Measurements from ENCODE around the gene ATP5ME. TPM values are rescaled to one million over a fixed set of nuclear protein-coding genes. Genes with fewer than 3 reads are reported as not detected.
"Not testable (repeated sequence)": the region's sequence is repeated elsewhere in the genome, so short reads cannot be mapped to it uniquely, and the experiment has no call there.

Gene ATP5ME
- total RNA-seq, 3 donors from 2014 or later, result 227 to 249 (median 244) TPM

- Mint-ChIP-seq H3K36me3 (ENCODE audit: insufficient read depth) (no peaks in the 10 kb centered on the region), H3K27me3 (ENCODE audit: low read depth) (peaks cover 12% of the 10 kb centered on the region), H3K9me3 (peaks cover 10% of the 10 kb centered on the region), H3K4me3 (no peak overlapping the region), H3K4me1 (ENCODE audit: low read depth) (no peaks in the 10 kb centered on the region)
- DNase-seq, result no peak
- ATAC-seq, result no peak
Measured at GRCh38 chr4:635851-636627, 38.0 kb downstream of the ATP5ME start.

GRCh38 chr4:635066-635835, 38.8 kb downstream of the ATP5ME start:
- ATAC-seq; H3K4me1 Mint-ChIP-seq (ENCODE audit: low read depth); H3K36me3 Mint-ChIP-seq (ENCODE audit: insufficient read depth); H3K4me3 Mint-ChIP-seq; DNase-seq: not testable (repeated sequence)
- Mint-ChIP-seq H3K9me3 (peaks cover 12% of the 10 kb centered on the region), H3K27me3 (ENCODE audit: low read depth) (peaks cover 12% of the 10 kb centered on the region)

DNA sequence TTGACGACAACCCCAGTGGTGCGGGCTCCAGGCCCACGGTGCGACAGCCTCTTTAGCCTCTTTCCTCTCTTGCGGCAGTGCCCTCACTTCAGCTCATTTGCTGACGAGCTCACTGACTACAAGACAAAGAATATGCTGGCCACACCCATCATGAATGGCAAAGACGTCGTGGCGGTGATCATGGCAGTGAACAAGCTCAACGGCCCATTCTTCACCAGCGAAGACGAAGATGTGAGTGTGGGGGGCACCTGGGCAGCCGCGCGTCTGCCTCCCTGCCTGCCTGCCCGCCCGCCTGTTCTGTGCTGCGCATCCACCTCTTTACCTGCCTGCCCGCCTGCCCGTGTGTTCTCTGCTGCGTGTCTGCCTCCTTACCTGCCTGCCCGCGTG, 39.5 kb downstream of the ATP5ME start:
- ATAC-seq, result no peak
- H3K4me3 Mint-ChIP-seq, result no peak overlapping the region
- H3K27me3 Mint-ChIP-seq (ENCODE audit: low read depth), result peaks cover 12% of the 10 kb centered on the region

DNA sequence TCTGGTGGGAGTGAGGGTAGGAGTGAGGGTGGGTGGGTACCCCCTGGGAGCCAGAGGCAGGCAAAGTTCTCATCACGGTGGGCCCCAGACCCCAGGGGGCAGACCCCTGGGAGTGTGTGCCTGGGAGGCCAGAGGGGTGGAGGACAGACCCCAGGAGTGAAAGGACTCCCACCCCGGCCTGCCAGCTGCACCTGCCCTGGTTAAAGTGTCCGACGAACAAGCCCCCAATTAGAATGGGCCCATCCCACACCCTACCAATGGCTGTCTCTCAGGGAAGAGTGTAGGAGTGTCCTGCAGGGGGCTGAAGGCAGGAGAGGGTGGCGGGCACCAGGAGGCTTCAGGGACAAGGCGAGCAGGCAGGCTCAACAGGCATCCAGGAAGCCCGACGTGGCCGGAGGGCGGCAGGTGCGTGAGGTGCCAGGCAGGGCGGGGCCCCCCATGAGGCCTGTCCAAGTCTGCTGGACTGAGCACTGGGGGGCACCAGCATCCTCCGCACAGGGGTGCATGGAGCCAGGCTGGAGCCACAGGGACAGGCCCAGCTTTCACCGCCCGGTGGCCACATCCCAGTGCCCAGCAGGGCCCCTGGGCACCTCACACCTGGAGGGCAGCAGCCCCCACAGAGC, 40.0 kb downstream of the ATP5ME start:
- Mint-ChIP-seq H3K27me3 (ENCODE audit: low read depth) (peaks cover 8% of the 10 kb centered on the region), H3K9me3 (peaks cover 12% of the 10 kb centered on the region), H3K4me1 (ENCODE audit: low read depth) (no peaks in the 10 kb centered on the region), H3K4me3 (no peak overlapping the region), H3K36me3 (ENCODE audit: insufficient read depth) (no peaks in the 10 kb centered on the region)
- ATAC-seq, result no peak
- no peak for DNase-seq

More for the DNA sequence above, 39.5 kb downstream of the ATP5ME start:
- H3K4me1 Mint-ChIP-seq (ENCODE audit: low read depth), result no peaks in the 10 kb centered on the region
- no peak for DNase-seq
- H3K9me3 Mint-ChIP-seq, result peaks cover 12% of the 10 kb centered on the region
- H3K36me3 Mint-ChIP-seq (ENCODE audit: insufficient read depth), result no peaks in the 10 kb centered on the region

- ATAC-seq (no peak), DNase-seq (no peak)
- H3K27me3 Mint-ChIP-seq (ENCODE audit: low read depth), result peaks cover 6% of the 10 kb centered on the region
- no peak overlapping the region for H3K4me3 Mint-ChIP-seq
- H3K4me1 Mint-ChIP-seq (ENCODE audit: low read depth), result no peaks in the 10 kb centered on the region
- H3K36me3 Mint-ChIP-seq (ENCODE audit: insufficient read depth), result no peaks in the 10 kb centered on the region
- peaks cover 12% of the 10 kb centered on the region for H3K9me3 Mint-ChIP-seq
Measured at GRCh38 chr4:633406-633805, 40.7 kb downstream of the ATP5ME start.

DNA sequence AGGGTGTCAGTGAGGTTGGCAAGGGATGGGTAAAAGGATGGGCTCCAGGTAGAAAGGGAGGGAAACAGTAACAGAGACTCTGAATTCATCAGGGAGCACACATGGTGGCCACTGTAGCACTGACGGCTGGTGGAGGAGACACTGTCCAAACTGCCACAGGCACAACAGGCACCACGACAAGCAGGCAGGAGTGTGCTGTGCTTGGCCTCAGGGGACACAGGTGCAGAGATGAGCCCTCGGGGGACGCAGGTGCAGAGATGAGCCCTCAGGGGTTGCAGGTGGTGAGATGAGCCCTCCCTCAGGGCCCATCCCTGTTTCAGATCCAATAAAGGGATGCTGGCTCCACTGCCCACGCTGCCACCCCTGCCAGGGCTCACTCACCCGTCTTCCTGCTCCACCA, 41.1 kb downstream of the ATP5ME start:
- ATAC-seq (no peak), DNase-seq (no peak)
- H3K36me3 Mint-ChIP-seq (ENCODE audit: insufficient read depth), result no peaks in the 10 kb centered on the region
- H3K27me3 Mint-ChIP-seq (ENCODE audit: low read depth), result peaks cover 4% of the 10 kb centered on the region
- no peaks in the 10 kb centered on the region for H3K4me1 Mint-ChIP-seq (ENCODE audit: low read depth)
- no peak overlapping the region for H3K4me3 Mint-ChIP-seq
- peaks cover 12% of the 10 kb centered on the region for H3K9me3 Mint-ChIP-seq

GRCh38 chr4:632196-632790, 41.8 kb downstream of the ATP5ME start:
- Mint-ChIP-seq H3K4me3 (no peak overlapping the region), H3K4me1 (ENCODE audit: low read depth) (no peaks in the 10 kb centered on the region), H3K27me3 (ENCODE audit: low read depth) (no peaks in the 10 kb centered on the region), H3K9me3 (peaks cover 12% of the 10 kb centered on the region), H3K36me3 (ENCODE audit: insufficient read depth) (no peaks in the 10 kb centered on the region)
- DNase-seq (no peak), ATAC-seq (no peak)

GRCh38 chr4:630656-631055, 43.4 kb downstream of the ATP5ME start:
- peaks cover 3% of the 10 kb centered on the region for H3K27me3 Mint-ChIP-seq (ENCODE audit: low read depth)
- no peak overlapping the region for H3K4me3 Mint-ChIP-seq
- H3K9me3 Mint-ChIP-seq, result peaks cover 12% of the 10 kb centered on the region
- DNase-seq (no peak), ATAC-seq (no peak)
- no peaks in the 10 kb centered on the region for H3K4me1 Mint-ChIP-seq (ENCODE audit: low read depth)
- no peaks in the 10 kb centered on the region for H3K36me3 Mint-ChIP-seq (ENCODE audit: insufficient read depth)

GRCh38 chr4:629915-630641, 44.0 kb downstream of the ATP5ME start:
- peaks cover 12% of the 10 kb centered on the region for H3K9me3 Mint-ChIP-seq
- no peaks in the 10 kb centered on the region for H3K36me3 Mint-ChIP-seq (ENCODE audit: insufficient read depth)
- H3K27me3 Mint-ChIP-seq (ENCODE audit: low read depth), result peaks cover 5% of the 10 kb centered on the region
- DNase-seq (no peak), ATAC-seq (no peak)
- no peaks in the 10 kb centered on the region for H3K4me1 Mint-ChIP-seq (ENCODE audit: low read depth)
- H3K4me3 Mint-ChIP-seq, result no peak overlapping the region

DNA sequence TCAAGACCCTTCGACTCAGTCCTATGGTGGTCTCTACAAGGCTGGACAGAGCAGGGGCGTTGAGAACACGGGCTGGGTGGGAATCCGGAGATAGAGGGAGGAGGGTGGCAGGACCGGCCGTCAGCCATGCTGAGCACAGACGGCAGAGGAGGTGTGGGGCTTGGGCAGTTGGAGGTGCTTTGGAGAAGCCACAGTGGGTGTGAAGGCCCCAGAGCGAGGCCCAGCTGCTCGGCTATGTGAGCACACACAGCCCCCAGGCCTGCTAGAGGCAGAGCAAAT, 44.5 kb downstream of the ATP5ME start:
- Mint-ChIP-seq H3K27me3 (ENCODE audit: low read depth) (peaks cover 5% of the 10 kb centered on the region), H3K9me3 (peaks cover 12% of the 10 kb centered on the region), H3K4me1 (ENCODE audit: low read depth) (no peaks in the 10 kb centered on the region), H3K4me3 (no peak overlapping the region), H3K36me3 (ENCODE audit: insufficient read depth) (no peaks in the 10 kb centered on the region)
- DNase-seq (no peak), ATAC-seq (no peak)

DNA sequence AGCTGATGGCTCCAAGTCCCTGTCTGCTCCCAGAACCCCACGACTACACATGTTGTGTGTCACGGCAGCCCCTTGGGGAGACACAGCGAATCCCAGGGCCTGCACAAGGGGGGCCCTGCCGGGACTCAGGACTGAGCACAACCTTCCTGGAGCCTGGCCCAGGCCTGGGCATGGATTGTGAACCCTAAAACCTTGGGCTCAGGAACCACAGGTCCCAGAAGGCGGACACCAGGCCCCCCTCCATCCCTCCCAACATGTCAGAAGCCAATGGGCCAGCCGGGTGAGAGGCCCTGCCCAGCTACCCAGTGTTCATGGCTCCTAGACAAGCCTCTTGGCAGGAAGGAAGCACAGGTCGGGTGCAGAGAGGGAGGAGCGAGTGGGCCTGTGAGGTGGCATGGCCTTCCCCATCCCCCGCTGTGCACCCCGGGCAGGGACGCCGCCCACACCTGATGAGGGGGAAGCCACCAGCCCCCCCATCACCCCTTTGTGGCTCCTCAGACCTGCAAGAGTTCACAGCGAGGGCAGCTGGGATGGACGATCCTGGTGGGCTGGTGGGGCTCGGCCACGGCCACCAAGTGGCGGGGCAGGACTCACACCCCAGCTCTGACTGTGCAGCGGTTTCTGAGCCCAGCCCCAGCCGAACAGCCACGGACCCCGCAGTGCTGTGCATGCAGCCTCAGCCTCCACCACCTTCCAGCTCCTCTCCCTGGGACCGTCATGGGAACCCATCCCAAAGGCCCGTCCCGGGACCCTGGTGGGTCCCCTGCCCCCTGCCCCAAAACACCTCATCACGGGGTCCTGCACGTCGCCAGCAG, 45.0 kb downstream of the ATP5ME start:
- DNase-seq (no peak), ATAC-seq (no peak)
- H3K27me3 Mint-ChIP-seq (ENCODE audit: low read depth), result peaks cover 8% of the 10 kb centered on the region
- no peaks in the 10 kb centered on the region for H3K36me3 Mint-ChIP-seq (ENCODE audit: insufficient read depth)
- H3K9me3 Mint-ChIP-seq, result peaks cover 12% of the 10 kb centered on the region
- H3K4me3 Mint-ChIP-seq, result no peak overlapping the region
- H3K4me1 Mint-ChIP-seq (ENCODE audit: low read depth), result no peaks in the 10 kb centered on the region

GRCh38 chr4:628311-628741, 45.8 kb downstream of the ATP5ME start:
- DNase-seq (no peak), ATAC-seq (no peak)
- Mint-ChIP-seq H3K27me3 (ENCODE audit: low read depth) (peaks cover 8% of the 10 kb centered on the region), H3K4me1 (ENCODE audit: low read depth) (no peaks in the 10 kb centered on the region), H3K36me3 (ENCODE audit: insufficient read depth) (no peaks in the 10 kb centered on the region), H3K9me3 (peaks cover 12% of the 10 kb centered on the region), H3K4me3 (no peak overlapping the region)

- DNase-seq, result no peak
- Mint-ChIP-seq H3K36me3 (ENCODE audit: insufficient read depth) (no peaks in the 10 kb centered on the region), H3K9me3 (peaks cover 9% of the 10 kb centered on the region), H3K4me1 (ENCODE audit: low read depth) (no peaks in the 10 kb centered on the region), H3K4me3 (no peak overlapping the region), H3K27me3 (ENCODE audit: low read depth) (peaks cover 8% of the 10 kb centered on the region)
- no peak for ATAC-seq
Measured at GRCh38 chr4:627347-628125, 46.5 kb downstream of the ATP5ME start.
